ENCODE results near the gene NELFCD. TPM values are rescaled to one million over a fixed set of nuclear protein-coding genes. Genes with fewer than 3 reads are reported as not detected.
A peak's percentile ranks its signal among the peaks of the same experiment; 100 is the strongest.
"Not testable (repeated sequence)": the region's sequence is repeated elsewhere in the genome, so short reads cannot be mapped to it uniquely, and the experiment has no call there.

NELFCD gene
- polyA plus RNA-seq, 4 donors, result 29.5 to 74.2 (median 44.8) TPM

- Histone ChIP-seq H3K9me3 (ENCODE audit: control insufficient read depth in 2 of 2, insufficient read depth in 1 of 2, low read depth in 1 of 2, low read length in 1 of 2) (no peaks in the 10 kb centered on the region), H3K36me3 (ENCODE audit: control insufficient read depth in 3 of 3, insufficient read depth in 2 of 3, low read depth in 1 of 3, low read length in 3 of 3) (peaks cover 0 to 34% (median 2%) of the 10 kb centered on the region in 3 donors), H3K27me3 (ENCODE audit: control insufficient read depth in 3 of 3, insufficient read depth in 3 of 3, low read length in 3 of 3) (no peaks in the 10 kb centered on the region), H3K27ac (ENCODE audit: low read depth in 1 of 3, low read length in 2 of 3) (peak overlapping the region; percentile 12 to 98 (median 87)), H3K4me3 (ENCODE audit: low read depth in 1 of 3, low read length in 3 of 3) (peak overlapping the region; percentile 61 to 87 (median 67)), H3K4me1 (ENCODE audit: control insufficient read depth in 3 of 3, insufficient read depth in 2 of 3, low read depth in 1 of 3, low read length in 2 of 3) (peaks cover 2 to 20% (median 4%) of the 10 kb centered on the region in 3 donors)
- no peak for FAIRE-seq
- WGBS, 3 donors, result 10 to 28% (median 21%) methylated on average over 27 to 29 of the region's 29 CpGs
- peak in 1 of 2 donors; percentile 42 for DNase-seq
These were observed 25.3 kb downstream of the NELFCD start for GRCh38 chr20:59006167-59006863.

- WGBS, 3 donors, result 4 to 6% (median 4%) methylated on average over 45 to 82 of the region's 82 CpGs
- no peaks in the 10 kb centered on the region for H3K9me3 ChIP-seq (ENCODE audit: control insufficient read depth in 2 of 2, insufficient read depth in 1 of 2, low read depth in 1 of 2, low read length in 1 of 2)
These were observed 26.0 kb downstream of the NELFCD start, which contains the start of gene CTSZ for GRCh38 chr20:59006864-59007664. TSS of gene CTSZ (minus strand) at chr20:59007254. CDS start at chr20:59007128, 126 bp downstream.

GRCh38 chr20:59007665-59008511 is 26.8 kb downstream of the NELFCD start:
- WGBS, 3 donors, result 80 to 91% (median 85%) methylated on average over 23 to 24 of the region's 24 CpGs
- Histone ChIP-seq H3K36me3 (ENCODE audit: control insufficient read depth in 3 of 3, insufficient read depth in 2 of 3, low read depth in 1 of 3, low read length in 3 of 3) (peaks cover 0 to 19% (median 2%) of the 10 kb centered on the region in 3 donors), H3K27me3 (ENCODE audit: control insufficient read depth in 3 of 3, insufficient read depth in 3 of 3, low read length in 3 of 3) (no peaks in the 10 kb centered on the region), H3K9me3 (ENCODE audit: control insufficient read depth in 2 of 2, insufficient read depth in 1 of 2, low read depth in 1 of 2, low read length in 1 of 2) (no peaks in the 10 kb centered on the region), H3K4me1 (ENCODE audit: control insufficient read depth in 3 of 3, insufficient read depth in 2 of 3, low read depth in 1 of 3, low read length in 2 of 3) (peaks cover 4 to 20% (median 4%) of the 10 kb centered on the region in 3 donors), H3K4me3 (ENCODE audit: low read depth in 1 of 3, low read length in 3 of 3) (peak overlapping the region; percentile 15 to 87 (median 61)), H3K27ac (ENCODE audit: low read depth in 1 of 3, low read length in 2 of 3) (peak overlapping the region in 2 of 3 donors; percentile 17 to 87)
- peak in 1 of 2 donors; percentile 18 for DNase-seq
- FAIRE-seq, result no peak

More at GRCh38 chr20:59006864-59007664, 26.0 kb downstream of the NELFCD start, which contains the start of gene CTSZ:
- H3K27me3 ChIP-seq (ENCODE audit: control insufficient read depth in 3 of 3, insufficient read depth in 3 of 3, low read length in 3 of 3), result no peaks in the 10 kb centered on the region
- peaks cover 0 to 27% (median 2%) of the 10 kb centered on the region in 3 donors for H3K36me3 ChIP-seq (ENCODE audit: control insufficient read depth in 3 of 3, insufficient read depth in 2 of 3, low read depth in 1 of 3, low read length in 3 of 3)
- FAIRE-seq (no peak), DNase-seq (peak; percentile 84 to 86)
- H3K4me1 ChIP-seq (ENCODE audit: control insufficient read depth in 3 of 3, insufficient read depth in 2 of 3, low read depth in 1 of 3, low read length in 2 of 3), result peaks cover 4 to 20% (median 4%) of the 10 kb centered on the region in 3 donors
- peak within 1 kb of the TSS; percentile 61 to 87 (median 67) for H3K4me3 ChIP-seq (ENCODE audit: low read depth in 1 of 3, low read length in 3 of 3)
- H3K27ac ChIP-seq (ENCODE audit: low read depth in 1 of 3, low read length in 2 of 3), result peak within 1 kb of the TSS; percentile 12 to 98 (median 87)

- Histone ChIP-seq H3K4me3 (ENCODE audit: low read depth in 1 of 3, low read length in 3 of 3) (no peak overlapping the region), H3K36me3 (ENCODE audit: control insufficient read depth in 3 of 3, insufficient read depth in 2 of 3, low read depth in 1 of 3, low read length in 3 of 3) (peaks cover 0 to 9% (median 0%) of the 10 kb centered on the region in 3 donors), H3K27ac (ENCODE audit: low read depth in 1 of 3, low read length in 2 of 3) (no peak overlapping the region), H3K27me3 (ENCODE audit: control insufficient read depth in 3 of 3, insufficient read depth in 3 of 3, low read length in 3 of 3) (no peaks in the 10 kb centered on the region), H3K9me3 (ENCODE audit: control insufficient read depth in 2 of 2, insufficient read depth in 1 of 2, low read depth in 1 of 2, low read length in 1 of 2) (no peaks in the 10 kb centered on the region), H3K4me1 (ENCODE audit: control insufficient read depth in 3 of 3, insufficient read depth in 2 of 3, low read depth in 1 of 3, low read length in 2 of 3) (peaks cover 4 to 20% (median 4%) of the 10 kb centered on the region in 3 donors)
- WGBS, 3 donors, result 85 to 91% (median 90%) methylated on average over 8 of the region's 8 CpGs
- FAIRE-seq, result no peak
- DNase-seq, result no peak
These were observed 27.8 kb downstream of the NELFCD start for GRCh38 chr20:59008715-59009336.

- H3K4me1 ChIP-seq (ENCODE audit: control insufficient read depth in 3 of 3, insufficient read depth in 2 of 3, low read depth in 1 of 3, low read length in 2 of 3), result peaks cover 2 to 11% (median 4%) of the 10 kb centered on the region in 3 donors
- H3K4me3 ChIP-seq (ENCODE audit: low read depth in 1 of 3, low read length in 3 of 3), result no peak overlapping the region
- no peak for FAIRE-seq
- H3K36me3 ChIP-seq (ENCODE audit: control insufficient read depth in 3 of 3, insufficient read depth in 2 of 3, low read depth in 1 of 3, low read length in 3 of 3), result no peaks in the 10 kb centered on the region
- 19 to 58% (median 52%) methylated on average over 8 of the region's 8 CpGs for WGBS, 3 donors
- DNase-seq, result peak in 1 of 2 donors; percentile 61
- no peaks in the 10 kb centered on the region for H3K27me3 ChIP-seq (ENCODE audit: control insufficient read depth in 3 of 3, insufficient read depth in 3 of 3, low read length in 3 of 3)
- no peaks in the 10 kb centered on the region for H3K9me3 ChIP-seq (ENCODE audit: control insufficient read depth in 2 of 2, insufficient read depth in 1 of 2, low read depth in 1 of 2, low read length in 1 of 2)
- H3K27ac ChIP-seq (ENCODE audit: low read depth in 1 of 3, low read length in 2 of 3), result no peak overlapping the region
These were observed 29.4 kb downstream of the NELFCD start for GRCh38 chr20:59010321-59010994.

- 71 to 84% (median 79%) methylated on average over 17 of the region's 17 CpGs for WGBS, 3 donors
- no peaks in the 10 kb centered on the region for H3K27me3 ChIP-seq (ENCODE audit: control insufficient read depth in 3 of 3, insufficient read depth in 3 of 3, low read length in 3 of 3)
- no peaks in the 10 kb centered on the region for H3K9me3 ChIP-seq (ENCODE audit: control insufficient read depth in 2 of 2, insufficient read depth in 1 of 2, low read depth in 1 of 2, low read length in 1 of 2)
- no peaks in the 10 kb centered on the region for H3K36me3 ChIP-seq (ENCODE audit: control insufficient read depth in 3 of 3, insufficient read depth in 2 of 3, low read depth in 1 of 3, low read length in 3 of 3)
- H3K27ac ChIP-seq (ENCODE audit: low read depth in 1 of 3, low read length in 2 of 3), result peak overlapping the region in 1 of 3 donors; percentile 19
- FAIRE-seq (no peak), DNase-seq (no peak)
- no peak overlapping the region for H3K4me3 ChIP-seq (ENCODE audit: low read depth in 1 of 3, low read length in 3 of 3)
- H3K4me1 ChIP-seq (ENCODE audit: control insufficient read depth in 3 of 3, insufficient read depth in 2 of 3, low read depth in 1 of 3, low read length in 2 of 3), result peaks cover 2 to 4% (median 3%) of the 10 kb centered on the region in 3 donors
These were observed 30.2 kb downstream of the NELFCD start for GRCh38 chr20:59010995-59011873.

GRCh38 chr20:59011874-59012157 is 30.8 kb downstream of the NELFCD start:
- not testable (repeated sequence) for H3K27me3 ChIP-seq (ENCODE audit: control insufficient read depth in 3 of 3, insufficient read depth in 3 of 3, low read length in 3 of 3); H3K9me3 ChIP-seq (ENCODE audit: control insufficient read depth in 2 of 2, insufficient read depth in 1 of 2, low read depth in 1 of 2, low read length in 1 of 2); FAIRE-seq; DNase-seq; H3K4me1 ChIP-seq (ENCODE audit: control insufficient read depth in 3 of 3, insufficient read depth in 2 of 3, low read depth in 1 of 3, low read length in 2 of 3); H3K36me3 ChIP-seq (ENCODE audit: control insufficient read depth in 3 of 3, insufficient read depth in 2 of 3, low read depth in 1 of 3, low read length in 3 of 3); H3K4me3 ChIP-seq (ENCODE audit: low read depth in 1 of 3, low read length in 3 of 3)
- H3K27ac ChIP-seq (ENCODE audit: low read depth in 1 of 3, low read length in 2 of 3), result peak overlapping the region in 1 of 3 donors; percentile 19
- 91 to 92% (median 92%) methylated on average over 3 of the region's 3 CpGs for WGBS, 3 donors

Measured in small intestine (tissue), 7 donors.